ENCODE measurements around the gene DDR1. TPM values are rescaled to one million over a fixed set of nuclear protein-coding genes. Genes with fewer than 3 reads are reported as not detected.
"Not testable (repeated sequence)": the region's sequence is repeated elsewhere in the genome, so short reads cannot be mapped to it uniquely, and the experiment has no call there.

Gene DDR1
- total RNA-seq, 1 experiment from 2014 or later, result 108 TPM

DNA sequence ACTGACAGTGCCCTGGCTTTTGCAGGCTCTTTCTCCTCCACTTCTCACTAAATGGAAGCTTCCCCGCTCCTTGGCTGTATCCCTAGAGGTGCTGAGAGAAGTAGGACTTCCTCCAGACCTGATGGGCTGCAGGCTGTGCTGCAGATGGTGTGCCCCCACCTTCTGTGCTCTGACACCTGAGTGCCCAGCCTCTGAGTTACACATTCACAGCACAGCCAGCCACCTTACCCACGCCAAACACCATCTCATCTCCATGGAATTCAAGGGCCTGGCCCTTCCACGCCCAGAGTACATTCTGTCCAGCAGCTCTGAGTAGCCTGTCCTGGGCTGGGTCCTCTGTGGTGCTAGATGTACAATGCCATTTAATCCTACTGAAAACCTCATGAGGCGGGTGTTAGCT, 42.3 kb downstream of the DDR1 start:
- Histone ChIP-seq H3K27ac (ENCODE audit: low read length) (no peak overlapping the region), H3K9me2 (replicated peaks; ENCODE audit: low read length) (no peaks in the 10 kb centered on the region), H3K4me1 (ENCODE audit: insufficient read depth, low read length) (peaks cover 32% of the 10 kb centered on the region), H3K9me3 (ENCODE audit: low read length) (no peaks in the 10 kb centered on the region), H3K4me2 (ENCODE audit: low read length) (no peak overlapping the region), H3K79me2 (ENCODE audit: low read length) (peaks cover 8% of the 10 kb centered on the region; the same call in 1 of the 2 replicates), H3K9ac (ENCODE audit: low read length) (no peak overlapping the region), H3K36me3 (ENCODE audit: low read depth, low read length) (peaks cover 36% of the 10 kb centered on the region), H3F3A (ENCODE audit: low read length, unreplicated experiment) (no peaks in the 10 kb centered on the region), H2AFZ (ENCODE audit: low read length) (no peak overlapping the region), H3K27me3 (ENCODE audit: low read length) (no peaks in the 10 kb centered on the region), H3K4me3 (ENCODE audit: low read length) (no peak overlapping the region), H4K20me1 (ENCODE audit: low read length) (no peaks in the 10 kb centered on the region)
- ATAC-seq, result peak; percentile 65
- TF ChIP-seq, protein P1, sequence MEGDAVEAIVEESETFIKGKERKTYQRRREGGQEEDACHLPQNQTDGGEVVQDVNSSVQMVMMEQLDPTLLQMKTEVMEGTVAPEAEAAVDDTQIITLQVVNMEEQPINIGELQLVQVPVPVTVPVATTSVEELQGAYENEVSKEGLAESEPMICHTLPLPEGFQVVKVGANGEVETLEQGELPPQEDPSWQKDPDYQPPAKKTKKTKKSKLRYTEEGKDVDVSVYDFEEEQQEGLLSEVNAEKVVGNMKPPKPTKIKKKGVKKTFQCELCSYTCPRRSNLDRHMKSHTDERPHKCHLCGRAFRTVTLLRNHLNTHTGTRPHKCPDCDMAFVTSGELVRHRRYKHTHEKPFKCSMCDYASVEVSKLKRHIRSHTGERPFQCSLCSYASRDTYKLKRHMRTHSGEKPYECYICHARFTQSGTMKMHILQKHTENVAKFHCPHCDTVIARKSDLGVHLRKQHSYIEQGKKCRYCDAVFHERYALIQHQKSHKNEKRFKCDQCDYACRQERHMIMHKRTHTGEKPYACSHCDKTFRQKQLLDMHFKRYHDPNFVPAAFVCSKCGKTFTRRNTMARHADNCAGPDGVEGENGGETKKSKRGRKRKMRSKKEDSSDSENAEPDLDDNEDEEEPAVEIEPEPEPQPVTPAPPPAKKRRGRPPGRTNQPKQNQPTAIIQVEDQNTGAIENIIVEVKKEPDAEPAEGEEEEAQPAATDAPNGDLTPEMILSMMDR (conservative IDR thresholded peaks at IDR 0.05; ENCODE audit: low read depth, low read length), result no peak
- no peak for TF ChIP-seq EZH2phosphoT487 (IDR thresholded peaks at IDR 0.05; ENCODE audit: borderline replicate concordance, low read length)
- TF ChIP-seq EZH2 (IDR thresholded peaks at IDR 0.05; ENCODE audit: low read length, unreplicated experiment), result no peak
- peak; percentile 52 for DNase-seq
- no TSS peak for BruUV-seq (replicated peaks)
- CTCF ChIA-PET, result interaction anchor here (0.6 to 1.9 kb wide), 2 partner anchors 15 to 144 kb away, joined by 3 to 7 read pairs; no protein-coding TSS in a partner anchor
- POLR2A ChIA-PET (ENCODE audit: unreplicated experiment), result interaction anchor here (0.7 kb wide), 1 partner anchor 77 kb away, joined by 4 read pairs; no protein-coding TSS in a partner anchor
- intact Hi-C loops (cut with micrococcal nuclease), result no loop called here

DNA sequence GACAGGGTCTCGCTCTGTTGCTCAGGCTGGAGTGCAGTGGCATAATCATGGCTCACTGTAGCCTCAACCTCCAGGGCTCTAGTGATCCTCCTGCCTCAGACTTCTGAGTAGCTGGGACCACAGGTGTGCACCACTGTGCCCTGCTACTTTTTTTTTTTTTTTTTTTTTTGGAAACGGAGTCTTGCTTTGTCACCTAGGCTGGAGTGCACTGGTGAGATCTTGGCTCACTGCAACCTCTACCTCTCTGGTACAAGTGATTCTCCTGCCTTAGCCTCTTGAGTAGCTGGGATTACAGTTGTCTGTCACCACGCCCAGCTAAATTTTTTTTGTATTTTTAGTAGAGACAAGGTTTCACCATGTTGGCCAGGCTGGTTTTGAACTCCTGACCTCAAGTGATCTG, 42.8 kb downstream of the DDR1 start:
- POLR2A ChIA-PET (ENCODE audit: unreplicated experiment), result interaction anchor here (0.7 kb wide), 1 partner anchor 77 kb away, joined by 4 read pairs; no protein-coding TSS in a partner anchor
- intact Hi-C loops (cut with micrococcal nuclease); H3K9me2 ChIP-seq (replicated peaks; ENCODE audit: low read length); H3K79me2 ChIP-seq (ENCODE audit: low read length); ATAC-seq; DNase-seq; H3K9ac ChIP-seq (ENCODE audit: low read length); H3K27me3 ChIP-seq (ENCODE audit: low read length); H3K4me2 ChIP-seq (ENCODE audit: low read length); BruUV-seq (replicated peaks); H3F3A ChIP-seq (ENCODE audit: low read length, unreplicated experiment); H2AFZ ChIP-seq (ENCODE audit: low read length); H3K27ac ChIP-seq (ENCODE audit: low read length); H3K9me3 ChIP-seq (ENCODE audit: low read length); H4K20me1 ChIP-seq (ENCODE audit: low read length); H3K4me3 ChIP-seq (ENCODE audit: low read length): not testable (repeated sequence)
- H3K4me1 ChIP-seq (ENCODE audit: insufficient read depth, low read length), result peaks cover 32% of the 10 kb centered on the region
- CTCF ChIA-PET, result interaction anchor here (1.9 kb wide), 1 partner anchor 144 kb away, joined by 7 read pairs; no protein-coding TSS in a partner anchor
- peaks cover 34% of the 10 kb centered on the region for H3K36me3 ChIP-seq (ENCODE audit: low read depth, low read length)

DNA sequence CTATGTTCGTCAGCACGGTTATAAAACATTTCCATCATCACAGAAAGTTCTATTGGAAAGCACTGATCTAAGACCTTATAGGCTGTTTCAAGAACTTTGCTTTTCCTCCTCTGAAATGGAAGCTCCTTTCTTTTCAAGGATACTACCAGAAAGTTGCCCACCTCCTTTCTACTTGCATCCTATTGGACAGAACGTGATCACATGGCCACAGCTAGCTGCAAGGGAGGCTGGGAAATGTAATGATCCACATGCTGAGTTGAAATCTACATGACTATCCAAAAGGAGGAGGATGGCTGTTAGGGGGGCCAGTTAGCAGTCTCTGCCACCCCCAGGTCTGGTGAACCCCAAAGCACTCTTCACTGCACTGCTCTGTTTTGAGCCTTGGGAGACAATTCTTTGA, 44.4 kb downstream of the DDR1 start:
- no peaks in the 10 kb centered on the region for H3K9me2 ChIP-seq (replicated peaks; ENCODE audit: low read length)
- no peak for ATAC-seq
- H3K4me2 ChIP-seq (ENCODE audit: low read length), result no peak overlapping the region
- peaks cover 3% of the 10 kb centered on the region; the same call in 1 of the 2 replicates for H3K79me2 ChIP-seq (ENCODE audit: low read length)
- CTCF ChIA-PET, result no interaction called here
- no peak overlapping the region for H3K27ac ChIP-seq (ENCODE audit: low read length)
- BruUV-seq (replicated peaks), result no TSS peak
- no peaks in the 10 kb centered on the region for H3K27me3 ChIP-seq (ENCODE audit: low read length)
- H3K4me3 ChIP-seq (ENCODE audit: low read length), result no peak overlapping the region
- H3K36me3 ChIP-seq (ENCODE audit: low read depth, low read length), result peaks cover 30% of the 10 kb centered on the region
- no peaks in the 10 kb centered on the region for H4K20me1 ChIP-seq (ENCODE audit: low read length)
- intact Hi-C loops (cut with micrococcal nuclease), result no loop called here
- H3K9ac ChIP-seq (ENCODE audit: low read length), result no peak overlapping the region
- TF ChIP-seq, protein P1 (conservative IDR thresholded peaks at IDR 0.05; ENCODE audit: low read depth, low read length), result no peak
- TF ChIP-seq EZH2 (IDR thresholded peaks at IDR 0.05; ENCODE audit: low read length, unreplicated experiment) (no peak), EZH2phosphoT487 (IDR thresholded peaks at IDR 0.05; ENCODE audit: borderline replicate concordance, low read length) (no peak)
- no peaks in the 10 kb centered on the region for H3F3A ChIP-seq (ENCODE audit: low read length, unreplicated experiment)
- H3K9me3 ChIP-seq (ENCODE audit: low read length), result no peaks in the 10 kb centered on the region
- H2AFZ ChIP-seq (ENCODE audit: low read length), result no peak overlapping the region
- DNase-seq, result no peak
- H3K4me1 ChIP-seq (ENCODE audit: insufficient read depth, low read length), result peaks cover 19% of the 10 kb centered on the region
- POLR2A ChIA-PET (ENCODE audit: unreplicated experiment), result no interaction called here

Data from PC-3 (cell line).